ENCODE results near the gene HMX1. TPM values are rescaled to one million over a fixed set of nuclear protein-coding genes. Genes with fewer than 3 reads are reported as not detected.

The HMX1 gene
- total RNA-seq = not detected in 2 replicates

GRCh38 chr4:8871417-8872401 lies at the start of gene HMX1:
Gene HMX1 (minus strand): TSS chr4:8871839. CDS start chr4:8871614, 225 bp downstream.
- DNase-seq (ENCODE audit: low read depth, low spot score) = no peak

- DNase-seq (ENCODE audit: low read depth, low spot score) = no peak
Observed at GRCh38 chr4:8920969-8921368, 49.3 kb upstream of the HMX1 start.

- DNase-seq (ENCODE audit: low read depth, low spot score) = no peak
Observed at GRCh38 chr4:8920289-8920965, 48.8 kb upstream of the HMX1 start.

GRCh38 chr4:8919651-8920288 lies 48.1 kb upstream of the HMX1 start:
- DNase-seq (ENCODE audit: low read depth, low spot score) = no peak

GRCh38 chr4:8917868-8918783 lies 46.5 kb upstream of the HMX1 start:
- DNase-seq (ENCODE audit: low read depth, low spot score) = no peak

GRCh38 chr4:8917321-8917811 lies 45.7 kb upstream of the HMX1 start:
- DNase-seq (ENCODE audit: low read depth, low spot score) = no peak

GRCh38 chr4:8916906-8917305 lies 45.3 kb upstream of the HMX1 start:
- DNase-seq (ENCODE audit: low read depth, low spot score) = no peak

- no peak for DNase-seq (ENCODE audit: low read depth, low spot score)
Observed at GRCh38 chr4:8916351-8916885, 44.8 kb upstream of the HMX1 start.

GRCh38 chr4:8915201-8916200 lies 43.9 kb upstream of the HMX1 start:
- DNase-seq (ENCODE audit: low read depth, low spot score) = no peak

- DNase-seq (ENCODE audit: low read depth, low spot score) = no peak
Observed at GRCh38 chr4:8914461-8915171, 43.0 kb upstream of the HMX1 start.

- no peak for DNase-seq (ENCODE audit: low read depth, low spot score)
Observed at GRCh38 chr4:8913858-8914460, 42.3 kb upstream of the HMX1 start.

GRCh38 chr4:8913121-8913857 lies 41.6 kb upstream of the HMX1 start:
- no peak for DNase-seq (ENCODE audit: low read depth, low spot score)

GRCh38 chr4:8912506-8912905 lies 40.9 kb upstream of the HMX1 start:
- DNase-seq (ENCODE audit: low read depth, low spot score) = no peak

GRCh38 chr4:8912089-8912455 lies 40.4 kb upstream of the HMX1 start:
- no peak for DNase-seq (ENCODE audit: low read depth, low spot score)

GRCh38 chr4:8911316-8912088 lies 39.9 kb upstream of the HMX1 start:
- DNase-seq (ENCODE audit: low read depth, low spot score) = no peak

GRCh38 chr4:8910822-8911315 lies 39.2 kb upstream of the HMX1 start:
- DNase-seq (ENCODE audit: low read depth, low spot score) = no peak

Measured in pulmonary artery endothelial cell (primary cell).